Left lung (tissue), 10 donors: ENCODE results near the gene PCGF3. TPM values are rescaled to one million over a fixed set of nuclear protein-coding genes. Genes with fewer than 3 reads are reported as not detected.
"Not testable (repeated sequence)": the region's sequence is repeated elsewhere in the genome, so short reads cannot be mapped to it uniquely, and the experiment has no call there.

Experiments
- ATAC-seq: fragments of 200-7000 bp; cut with Tn5 transposase; one replicate; pipeline ENCODE4 v1.9.1; 2020; ENCODE audit warnings: moderate library complexity
- DNase-seq, 4 donors: peaks; one replicate each; pipeline ENCODE4 v3.0.0-alpha.2; 2013 to 2020
- H3K27ac ChIP-seq, 2 donors: fragments of 200-600 bp; sonication (generic) in 1 of 2; one replicate each; pipeline versions ENCODE4 v1.5.0 to v1.8.0; 2020 to 2021
- H3K27me3 ChIP-seq, 2 donors: fragments of 200-600 bp; sonication (generic) in 1 of 2; one replicate each; pipeline versions ENCODE4 v1.5.0 to v1.8.0; 2020 to 2021
- H3K36me3 ChIP-seq, 2 donors: fragments of 200-600 bp; sonication (generic) in 1 of 2; one replicate each; pipeline versions ENCODE4 v1.5.0 to v1.8.0; 2020 to 2021
- H3K4me1 ChIP-seq, 2 donors: fragments of 200-600 bp; one replicate each; pipeline ENCODE4 v1.8.0; 2021
- H3K4me3 ChIP-seq, 2 donors: fragments of 200-600 bp; sonication (generic) in 1 of 2; one replicate each; pipeline versions ENCODE4 v1.5.0 to v1.8.0; 2020 to 2021; ENCODE audit warnings: mild to moderate bottlenecking in 1 of 2
- H3K9me3 ChIP-seq, 2 donors: fragments of 200-600 bp; sonication (generic) in 1 of 2; one replicate each; pipeline versions ENCODE4 v1.5.0 to v1.8.0; 2020 to 2021
- intact Hi-C, 2 donors: fragments of 100-400 bp; cut with DNase I; formaldehyde crosslinking; loops; one replicate each; pipeline versions ENCODE4 v1.11.2 to v1.14.2; 2022
- polyA plus RNA-seq, 6 donors: library from polyadenylated mRNA; unstranded; fragments of 120-200 nt; gene quantifications; one replicate each; pipeline ENCODE4 v1.2.1, GENCODE V29; 2013; ENCODE audit not compliant: insufficient read length in 6 of 6
- total RNA-seq, 2 donors: library from RNA; stranded (reverse); fragmentation: NEBNext Ultra II Directional; extraction: Animal tissue kit (Norgen Biotek cat#: 25700); gene quantifications; one replicate each; pipeline ENCODE4 v1.2.1, GENCODE V29; 2021
- TF ChIP-seq, protein P1 (sequence below), 2 donors: fragments of 200-600 bp; sonication (generic) in 1 of 2; IDR thresholded peaks; one replicate each; pipeline versions ENCODE4 v1.5.0 to v1.8.0; 2021; ENCODE audit warnings: antibody characterized with exemption in 2 of 2
- donor health status: DM: no; HTN: yes; CAD: no.
- donor health status: DM: no; HTN: no; CAD: no.

Gene PCGF3
- total and polyA plus RNA-seq, 8 donors, result 43.7 to 110 (median 88.7) TPM

DNA sequence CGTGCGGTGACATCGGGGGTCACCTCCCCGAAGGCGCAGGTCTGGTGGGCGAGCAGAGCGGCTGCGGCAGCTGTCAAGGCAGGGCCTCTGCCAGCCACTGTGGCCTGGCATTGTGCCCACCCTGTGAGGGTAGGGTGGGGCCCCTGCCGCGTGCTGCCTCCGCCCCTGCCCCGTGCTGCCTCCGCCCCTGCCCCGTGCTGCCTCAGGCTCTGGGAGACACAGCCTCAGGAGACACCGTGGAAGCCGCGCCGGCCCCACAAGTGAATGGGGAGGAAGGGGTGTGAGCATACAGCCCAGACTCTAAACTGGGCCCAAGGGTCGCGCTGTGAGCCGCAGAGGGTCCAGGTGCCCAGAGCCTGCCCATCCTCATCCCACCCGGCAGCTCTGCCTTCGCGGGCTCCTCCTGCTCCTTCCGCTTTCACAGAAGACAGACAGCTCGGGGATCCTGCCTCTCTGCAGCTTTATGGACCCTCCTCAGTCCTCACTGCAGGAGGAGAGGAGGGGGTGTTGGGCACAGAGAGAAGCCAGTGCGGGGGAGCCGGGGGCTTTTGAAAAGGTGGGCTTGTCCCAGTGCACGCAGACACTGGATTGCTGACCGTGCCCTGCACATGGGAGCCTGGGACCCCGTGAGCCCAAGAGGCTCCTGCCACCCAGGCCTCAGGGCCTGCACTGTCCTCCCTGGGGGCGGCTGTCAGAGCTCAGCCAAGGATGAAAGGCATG is 27.4 kb downstream of the PCGF3 start:
- Histone ChIP-seq H3K36me3 (peaks cover 0 to 70% of the 10 kb centered on the region in 2 donors), H3K4me3 (no peak overlapping the region), H3K27me3 (no peaks in the 10 kb centered on the region), H3K27ac (no peak overlapping the region), H3K9me3 (no peaks in the 10 kb centered on the region), H3K4me1 (no peaks in the 10 kb centered on the region)
- intact Hi-C loops, result no loop called here
- ATAC-seq (no peak), DNase-seq (peak in 1 of 4 donors; percentile 81)
- TF ChIP-seq, protein P1, sequence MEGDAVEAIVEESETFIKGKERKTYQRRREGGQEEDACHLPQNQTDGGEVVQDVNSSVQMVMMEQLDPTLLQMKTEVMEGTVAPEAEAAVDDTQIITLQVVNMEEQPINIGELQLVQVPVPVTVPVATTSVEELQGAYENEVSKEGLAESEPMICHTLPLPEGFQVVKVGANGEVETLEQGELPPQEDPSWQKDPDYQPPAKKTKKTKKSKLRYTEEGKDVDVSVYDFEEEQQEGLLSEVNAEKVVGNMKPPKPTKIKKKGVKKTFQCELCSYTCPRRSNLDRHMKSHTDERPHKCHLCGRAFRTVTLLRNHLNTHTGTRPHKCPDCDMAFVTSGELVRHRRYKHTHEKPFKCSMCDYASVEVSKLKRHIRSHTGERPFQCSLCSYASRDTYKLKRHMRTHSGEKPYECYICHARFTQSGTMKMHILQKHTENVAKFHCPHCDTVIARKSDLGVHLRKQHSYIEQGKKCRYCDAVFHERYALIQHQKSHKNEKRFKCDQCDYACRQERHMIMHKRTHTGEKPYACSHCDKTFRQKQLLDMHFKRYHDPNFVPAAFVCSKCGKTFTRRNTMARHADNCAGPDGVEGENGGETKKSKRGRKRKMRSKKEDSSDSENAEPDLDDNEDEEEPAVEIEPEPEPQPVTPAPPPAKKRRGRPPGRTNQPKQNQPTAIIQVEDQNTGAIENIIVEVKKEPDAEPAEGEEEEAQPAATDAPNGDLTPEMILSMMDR (IDR thresholded peaks at IDR 0.05), result no peak

DNA sequence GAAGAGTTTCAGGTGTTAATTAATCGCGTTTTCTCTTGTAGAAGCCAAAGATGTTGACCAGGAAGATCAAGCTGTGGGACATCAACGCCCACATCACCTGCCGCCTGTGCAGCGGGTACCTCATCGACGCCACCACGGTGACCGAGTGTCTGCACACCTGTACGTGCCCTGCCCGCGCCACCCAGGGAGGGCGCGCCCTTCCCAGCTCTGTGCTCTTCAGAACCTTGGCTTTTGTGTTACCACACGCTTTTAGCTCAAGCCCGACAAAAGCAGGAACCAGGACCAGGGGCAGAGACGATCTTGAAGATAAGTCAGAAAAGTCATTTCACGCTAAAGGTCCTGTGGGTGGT is 28.0 kb downstream of the PCGF3 start:
- Histone ChIP-seq H3K4me1 (no peaks in the 10 kb centered on the region), H3K4me3 (no peak overlapping the region), H3K27me3 (no peaks in the 10 kb centered on the region), H3K36me3 (peaks cover 0 to 76% of the 10 kb centered on the region in 2 donors), H3K9me3 (no peaks in the 10 kb centered on the region), H3K27ac (no peak overlapping the region)
- intact Hi-C loops, result no loop called here
- TF ChIP-seq, protein P1 (IDR thresholded peaks at IDR 0.05), result no peak
- peak in 1 of 4 donors; percentile 42 for DNase-seq
- no peak for ATAC-seq

DNA sequence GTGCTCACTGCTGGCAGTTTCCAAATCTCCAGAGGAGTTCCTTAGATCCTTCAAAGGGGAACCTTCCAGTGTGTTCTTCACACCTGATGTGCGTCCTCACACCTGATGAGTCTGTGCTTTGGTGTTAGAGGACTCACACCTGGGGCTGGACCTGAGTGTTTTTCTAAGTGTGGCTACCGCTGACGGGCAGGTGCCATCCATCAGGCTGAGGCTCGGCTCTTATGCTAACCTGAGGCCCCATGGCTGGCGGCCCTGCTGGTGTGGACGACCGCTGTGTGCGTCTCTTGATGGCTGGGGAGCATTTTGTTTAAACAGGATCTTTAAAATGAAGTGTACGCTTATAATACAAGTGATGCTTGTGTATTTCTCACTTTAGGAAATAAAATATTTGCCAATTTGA is 28.4 kb downstream of the PCGF3 start:
- H3K4me3 ChIP-seq, result no peak overlapping the region
- intact Hi-C loops, result no loop called here
- ATAC-seq (no peak), DNase-seq (peak in 1 of 4 donors; percentile 20)
- no peaks in the 10 kb centered on the region for H3K27me3 ChIP-seq
- no peaks in the 10 kb centered on the region for H3K9me3 ChIP-seq
- peaks cover 0 to 80% of the 10 kb centered on the region in 2 donors for H3K36me3 ChIP-seq
- H3K4me1 ChIP-seq, result no peaks in the 10 kb centered on the region
- no peak overlapping the region for H3K27ac ChIP-seq
- TF ChIP-seq, protein P1 (IDR thresholded peaks at IDR 0.05), result no peak

DNA sequence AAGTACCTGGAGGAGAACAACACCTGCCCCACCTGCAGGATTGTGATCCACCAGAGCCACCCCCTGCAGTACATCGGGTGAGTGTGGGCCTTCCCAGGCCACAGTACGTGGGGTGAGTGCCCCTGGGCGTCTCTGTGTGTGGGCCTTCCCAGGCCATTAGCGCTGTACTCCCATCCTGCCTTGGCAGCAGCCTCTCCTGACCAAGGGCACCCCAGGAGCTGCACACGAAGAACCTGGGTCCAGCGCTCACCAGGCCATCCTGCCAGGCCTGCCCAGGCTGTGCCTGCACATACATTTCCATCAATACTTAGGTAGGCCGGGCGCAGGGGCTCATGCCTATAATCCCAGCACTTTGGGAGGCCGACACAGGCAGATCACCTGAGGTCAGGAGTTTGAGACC is 29.3 kb downstream of the PCGF3 start:
- no peak overlapping the region for H3K4me3 ChIP-seq
- ATAC-seq (no peak), DNase-seq (peak in 1 of 4 donors; percentile 55)
- TF ChIP-seq, protein P1 (IDR thresholded peaks at IDR 0.05), result no peak
- no peaks in the 10 kb centered on the region for H3K27me3 ChIP-seq
- H3K4me1 ChIP-seq, result no peaks in the 10 kb centered on the region
- intact Hi-C loops, result no loop called here
- H3K27ac ChIP-seq, result no peak overlapping the region
- no peaks in the 10 kb centered on the region for H3K9me3 ChIP-seq
- H3K36me3 ChIP-seq, result peaks cover 0 to 89% of the 10 kb centered on the region in 2 donors

DNA sequence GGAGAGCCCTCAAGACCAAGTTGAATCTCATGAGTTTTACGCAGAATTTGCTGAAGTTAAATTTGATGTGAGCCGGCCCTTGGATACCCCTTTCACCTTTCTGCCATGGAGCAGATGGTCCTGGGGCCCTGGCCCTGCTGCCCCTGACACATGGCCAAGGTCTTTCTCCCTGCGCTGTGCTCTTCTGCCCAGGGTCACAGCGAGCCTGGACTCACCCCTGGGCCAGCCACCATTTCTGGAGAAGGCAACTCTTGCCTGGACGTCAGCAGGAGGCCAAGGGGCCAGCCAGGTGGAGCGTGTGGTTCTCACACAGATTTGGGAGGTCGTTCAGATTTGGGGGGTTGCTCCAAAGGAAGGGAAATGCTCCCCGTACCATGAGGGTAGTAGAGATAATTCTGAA is 30.0 kb downstream of the PCGF3 start:
- TF ChIP-seq, protein P1 (IDR thresholded peaks at IDR 0.05), result no peak
- no peaks in the 10 kb centered on the region for H3K9me3 ChIP-seq
- ATAC-seq, result no peak
- H3K36me3 ChIP-seq, result peaks cover 0 to 89% of the 10 kb centered on the region in 2 donors
- intact Hi-C loops, result no loop called here
- no peaks in the 10 kb centered on the region for H3K27me3 ChIP-seq
- no peak overlapping the region for H3K27ac ChIP-seq
- H3K4me1 ChIP-seq, result no peaks in the 10 kb centered on the region
- DNase-seq, result peak in 1 of 4 donors; percentile 57
- H3K4me3 ChIP-seq, result no peak overlapping the region

DNA sequence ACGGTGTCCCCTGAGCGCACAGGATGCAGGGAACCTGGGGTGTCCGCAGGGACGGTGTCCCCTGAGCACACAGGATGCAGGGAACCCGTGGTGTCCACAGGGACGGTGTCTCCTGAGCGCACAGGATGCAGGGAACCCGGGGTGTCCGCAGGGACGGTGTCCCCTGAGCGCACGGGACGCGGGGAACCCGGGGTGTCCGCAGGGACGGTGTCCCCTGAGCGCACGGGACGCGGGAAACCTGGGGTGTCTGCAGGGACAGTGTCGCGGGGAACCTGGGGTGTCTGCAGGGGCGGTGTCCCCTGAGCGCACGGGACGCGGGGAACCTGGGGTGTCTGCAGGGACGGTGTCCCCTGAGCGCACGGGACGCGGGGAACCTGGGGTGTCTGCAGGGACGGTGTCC is 30.9 kb downstream of the PCGF3 start:
- peak in 1 of 4 donors; percentile 50 for DNase-seq
- H3K4me3 ChIP-seq, ATAC-seq, H3K4me1 ChIP-seq, H3K9me3 ChIP-seq, H3K27me3 ChIP-seq, H3K27ac ChIP-seq, intact Hi-C loops: not testable (repeated sequence)
- peaks cover 0 to 91% of the 10 kb centered on the region in 2 donors for H3K36me3 ChIP-seq
